Stomach (tissue), 4 donors: ENCODE measurements around the gene PLD5.

ENCODE experiments used
- CTCF ChIP-seq, 7 experiments: fragments of 450-650 bp in 4 of 7; fragments of 200-600 bp in 3 of 7; sonication (generic) in 3 of 7; IDR thresholded peaks; one replicate each; pipeline ENCODE4 v1.5.1; 2016 to 2019; ENCODE audit warnings: antibody characterized with exemption in 7 of 7, control low read depth in 2 of 7, mild to moderate bottlenecking in 1 of 7
- EP300 ChIP-seq: sonication (generic); formaldehyde crosslinking; IDR thresholded peaks from one replicate; pipeline ENCODE4 v1.6.1; 2017; ENCODE audit warnings: antibody characterized with exemption
- POLR2A ChIP-seq, 4 donors: fragments of 450-650 bp; IDR thresholded peaks; one replicate each; pipeline ENCODE4 v1.6.1; 2016; ENCODE audit warnings: antibody characterized with exemption in 4 of 4, control low read depth in 2 of 4, mild to moderate bottlenecking in 1 of 4, moderate library complexity in 1 of 4
- POLR2AphosphoS5 ChIP-seq, 3 donors: sonication (generic); formaldehyde crosslinking; IDR thresholded peaks; one replicate each; pipeline ENCODE4 v1.6.1; 2016; ENCODE audit warnings: antibody characterized with exemption in 3 of 3

- TF ChIP-seq CTCF (IDR thresholded peaks at IDR 0.05) (no peak), POLR2AphosphoS5 (IDR thresholded peaks at IDR 0.05) (no peak), POLR2A (IDR thresholded peaks at IDR 0.05) (no peak), EP300 (no peak)
Observed at GRCh38 chr1:242402956-242403355, 121.5 kb downstream of the PLD5 start.
